22Rv1 (cell line): ENCODE measurements around the gene LTBR.

ENCODE experiments used
- H3K27ac ChIP-seq: fragments of 450-650 bp; 2 replicates; pipeline ENCODE4 v1.5.1; 2017
- ZFX ChIP-seq: fragments of 450-650 bp; IDR thresholded peaks from 2 replicates; pipeline ENCODE4 v1.6.1; 2017; ENCODE audit warnings: antibody characterized with exemption, borderline replicate concordance
- TF ChIP-seq, protein P1 (sequence below): fragments of 450-650 bp; IDR thresholded peaks from 2 replicates; pipeline ENCODE4 v1.5.1; 2017; ENCODE audit warnings: mild to moderate bottlenecking

The LTBR gene

GRCh38 chr12:6384499-6385436 lies 806 bp downstream of the LTBR start:
- TF ChIP-seq ZFX, result no peak
- TF ChIP-seq, protein P1, sequence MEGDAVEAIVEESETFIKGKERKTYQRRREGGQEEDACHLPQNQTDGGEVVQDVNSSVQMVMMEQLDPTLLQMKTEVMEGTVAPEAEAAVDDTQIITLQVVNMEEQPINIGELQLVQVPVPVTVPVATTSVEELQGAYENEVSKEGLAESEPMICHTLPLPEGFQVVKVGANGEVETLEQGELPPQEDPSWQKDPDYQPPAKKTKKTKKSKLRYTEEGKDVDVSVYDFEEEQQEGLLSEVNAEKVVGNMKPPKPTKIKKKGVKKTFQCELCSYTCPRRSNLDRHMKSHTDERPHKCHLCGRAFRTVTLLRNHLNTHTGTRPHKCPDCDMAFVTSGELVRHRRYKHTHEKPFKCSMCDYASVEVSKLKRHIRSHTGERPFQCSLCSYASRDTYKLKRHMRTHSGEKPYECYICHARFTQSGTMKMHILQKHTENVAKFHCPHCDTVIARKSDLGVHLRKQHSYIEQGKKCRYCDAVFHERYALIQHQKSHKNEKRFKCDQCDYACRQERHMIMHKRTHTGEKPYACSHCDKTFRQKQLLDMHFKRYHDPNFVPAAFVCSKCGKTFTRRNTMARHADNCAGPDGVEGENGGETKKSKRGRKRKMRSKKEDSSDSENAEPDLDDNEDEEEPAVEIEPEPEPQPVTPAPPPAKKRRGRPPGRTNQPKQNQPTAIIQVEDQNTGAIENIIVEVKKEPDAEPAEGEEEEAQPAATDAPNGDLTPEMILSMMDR, result no peak
- peak overlapping the region; percentile 94 for H3K27ac ChIP-seq

DNA sequence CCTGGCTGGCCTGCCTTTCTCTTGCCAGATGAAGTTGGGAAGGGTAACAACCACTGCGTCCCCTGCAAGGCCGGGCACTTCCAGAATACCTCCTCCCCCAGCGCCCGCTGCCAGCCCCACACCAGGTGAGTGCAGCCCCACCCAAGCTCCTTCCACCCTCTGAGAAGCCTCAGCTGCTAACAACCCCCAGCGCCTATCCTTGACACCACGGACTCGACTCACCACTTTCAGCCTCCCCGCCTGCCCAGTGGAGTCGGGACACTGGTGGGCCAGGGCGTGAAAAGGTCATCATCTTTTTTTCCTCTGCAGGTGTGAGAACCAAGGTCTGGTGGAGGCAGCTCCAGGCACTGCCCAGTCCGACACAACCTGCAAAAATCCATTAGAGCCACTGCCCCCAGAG lies 2.1 kb downstream of the LTBR start:
- peak overlapping the region; percentile 94 for H3K27ac ChIP-seq
- TF ChIP-seq ZFX, result no peak
- TF ChIP-seq, protein P1, result no peak

DNA sequence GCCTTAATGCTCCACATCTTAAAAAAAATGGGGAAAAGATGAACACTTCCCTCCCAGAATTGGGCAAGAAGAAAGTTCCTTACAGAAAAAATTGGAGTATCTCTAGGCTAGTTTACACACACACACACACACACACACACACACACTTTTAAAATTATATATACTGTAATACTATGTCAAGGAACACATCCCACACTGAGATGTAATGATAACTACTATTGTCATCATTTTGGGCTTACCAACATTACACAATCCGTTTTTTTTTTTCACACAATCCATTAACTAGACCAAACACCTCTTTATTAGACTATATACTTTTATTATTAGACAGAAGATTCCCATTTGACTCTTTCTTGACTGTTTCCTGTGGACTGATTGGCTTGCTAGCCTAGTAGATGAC lies 2.5 kb downstream of the LTBR start:
- H3K27ac ChIP-seq, result peak overlapping the region; percentile 94; the same call in 1 of the 2 replicates
- TF ChIP-seq, protein P1, result no peak
- TF ChIP-seq ZFX, result no peak

GRCh38 chr12:6387541-6387940 lies 3.6 kb downstream of the LTBR start:
- no peak for TF ChIP-seq ZFX
- TF ChIP-seq, protein P1, result no peak
- peak overlapping the region; percentile 33; the same call in 1 of the 2 replicates for H3K27ac ChIP-seq

DNA sequence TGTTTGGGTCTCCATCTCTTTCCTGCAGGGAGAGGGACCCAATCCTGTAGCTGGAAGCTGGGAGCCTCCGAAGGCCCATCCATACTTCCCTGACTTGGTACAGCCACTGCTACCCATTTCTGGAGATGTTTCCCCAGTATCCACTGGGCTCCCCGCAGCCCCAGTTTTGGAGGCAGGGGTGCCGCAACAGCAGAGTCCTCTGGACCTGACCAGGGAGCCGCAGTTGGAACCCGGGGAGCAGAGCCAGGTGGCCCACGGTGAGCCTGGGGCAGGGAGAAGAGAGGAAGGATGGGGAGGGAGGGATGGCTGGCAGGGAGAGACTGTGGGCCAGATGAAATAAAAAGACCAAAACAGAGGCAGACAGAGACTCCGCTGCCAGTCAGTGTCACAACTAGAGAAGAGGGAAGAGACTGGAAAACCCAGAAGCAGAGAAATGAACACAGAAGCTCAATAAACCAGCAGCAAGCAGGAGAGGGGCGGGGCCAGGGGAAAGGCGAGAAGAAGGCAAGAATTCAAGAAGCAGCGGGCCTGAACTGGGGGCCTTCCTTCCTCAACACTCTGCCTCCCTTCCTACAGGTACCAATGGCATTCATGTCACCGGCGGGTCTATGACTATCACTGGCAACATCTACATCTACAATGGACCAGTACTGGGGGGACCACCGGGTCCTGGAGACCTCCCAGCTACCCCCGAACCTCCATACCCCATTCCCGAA lies 6.3 kb downstream of the LTBR start:
- TF ChIP-seq ZFX, result no peak
- TF ChIP-seq, protein P1, result no peak
- H3K27ac ChIP-seq, result peak overlapping the region; percentile 33

DNA sequence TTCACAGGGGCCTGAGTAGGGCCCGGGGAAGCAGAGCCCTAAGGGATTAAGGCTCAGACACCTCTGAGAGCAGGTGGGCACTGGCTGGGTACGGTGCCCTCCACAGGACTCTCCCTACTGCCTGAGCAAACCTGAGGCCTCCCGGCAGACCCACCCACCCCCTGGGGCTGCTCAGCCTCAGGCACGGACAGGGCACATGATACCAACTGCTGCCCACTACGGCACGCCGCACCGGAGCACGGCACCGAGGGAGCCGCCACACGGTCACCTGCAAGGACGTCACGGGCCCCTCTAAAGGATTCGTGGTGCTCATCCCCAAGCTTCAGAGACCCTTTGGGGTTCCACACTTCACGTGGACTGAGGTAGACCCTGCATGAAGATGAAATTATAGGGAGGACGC lies 7.1 kb downstream of the LTBR start:
- peak overlapping the region; percentile 34; the same call in 1 of the 2 replicates for H3K27ac ChIP-seq
- TF ChIP-seq ZFX, result no peak
- TF ChIP-seq, protein P1, result no peak

DNA sequence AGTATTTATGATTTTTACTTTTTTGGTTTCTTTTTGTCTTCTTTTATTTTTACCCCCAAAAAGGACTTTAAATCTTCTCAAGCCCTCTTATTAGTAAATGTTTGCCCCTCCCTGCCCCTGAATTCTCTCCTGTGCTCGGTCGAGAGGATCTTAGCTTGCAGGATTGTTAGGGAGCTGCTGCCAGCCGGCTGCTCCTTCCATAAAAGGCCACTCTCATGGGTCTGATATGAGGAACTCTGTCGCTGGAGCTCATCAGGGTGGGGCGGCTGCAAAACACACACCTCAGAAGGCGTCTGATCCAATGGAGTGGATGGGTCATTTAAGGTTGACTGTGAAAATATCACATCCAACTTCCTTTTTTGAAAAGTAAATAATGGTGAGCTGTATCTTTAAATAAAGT lies 8.5 kb downstream of the LTBR start:
- TF ChIP-seq, protein P1, result no peak
- peak overlapping the region; percentile 34 for H3K27ac ChIP-seq
